Stromal cell of bone marrow (primary cell): ENCODE results near the gene CCDC9.
A peak's percentile ranks its signal among the peaks of the same experiment; 100 is the strongest.

ENCODE experiments used
- DNase-seq: peaks from one replicate; pipeline ENCODE4 v3.0.0-alpha.2; 2012; ENCODE audit warnings: low read depth

The CCDC9 gene

GRCh38 chr19:47255879-47256692 lies at the start of gene CCDC9:
Gene CCDC9 (plus strand): TSS chr19:47256525. CDS start chr19:47258401, 1,876 bp downstream.
- DNase-seq = peak; percentile 91

GRCh38 chr19:47209319-47210179 lies 46.8 kb upstream of the CCDC9 start:
- no peak for DNase-seq

GRCh38 chr19:47210180-47210490 lies 46.2 kb upstream of the CCDC9 start:
- DNase-seq = no peak

GRCh38 chr19:47210689-47211316 lies 45.5 kb upstream of the CCDC9 start:
- peak; percentile 67 for DNase-seq

GRCh38 chr19:47215581-47215980 lies 40.7 kb upstream of the CCDC9 start:
- no peak for DNase-seq

GRCh38 chr19:47221080-47221841 lies 35.1 kb upstream of the CCDC9 start:
- no peak for DNase-seq

- DNase-seq = no peak
Measured at GRCh38 chr19:47221890-47222289, 34.4 kb upstream of the CCDC9 start.

- DNase-seq = peak; percentile 74
Measured at GRCh38 chr19:47225746-47226425, 30.4 kb upstream of the CCDC9 start.

- no peak for DNase-seq
Measured at GRCh38 chr19:47226426-47227351, 29.6 kb upstream of the CCDC9 start.

GRCh38 chr19:47227352-47228167 lies 28.8 kb upstream of the CCDC9 start:
- DNase-seq = peak; percentile 80

- no peak for DNase-seq
Measured at GRCh38 chr19:47228168-47228936, 28.0 kb upstream of the CCDC9 start.

- DNase-seq = no peak
Measured at GRCh38 chr19:47228937-47229675, 27.2 kb upstream of the CCDC9 start.

GRCh38 chr19:47229676-47230053 lies 26.7 kb upstream of the CCDC9 start:
- DNase-seq = no peak

GRCh38 chr19:47230054-47230920 lies 26.0 kb upstream of the CCDC9 start:
- DNase-seq = no peak

- no peak for DNase-seq
Measured at GRCh38 chr19:47230921-47231214, 25.5 kb upstream of the CCDC9 start, which contains the start of gene BBC3. Gene BBC3 (minus strand): TSS chr19:47231199. CDS start chr19:47228431, 2,768 bp downstream.

GRCh38 chr19:47231215-47232054 lies 24.9 kb upstream of the CCDC9 start:
- DNase-seq = peak; percentile 69
